Activated CD4-positive, alpha-beta T cell treated with anti-CD3 and anti-CD28 coated beads, Interleukin-2, amount 10 ng/mL, durations not matched to agents 24 days and 14 days (primary cell): Measurements from ENCODE around the gene ZNF81. TPM values are rescaled to one million over a fixed set of nuclear protein-coding genes. Genes with fewer than 3 reads are reported as not detected.

ENCODE experiments used
- total RNA-seq: library from RNA; stranded (reverse); gene quantifications from 2 replicates; pipeline ENCODE4 v1.2.3, GENCODE V29; 2022

The ZNF81 gene
- total RNA-seq, 1 donor from 2014 or later: 9.0 TPM

Other genes starting within 250 kb of the ZNF81 start
- 0.49 and 0.54 TPM in 2 replicates for gene SYN1, start 217.0 kb upstream of the ZNF81 start, total RNA-seq
- gene CFP, start 207.0 kb upstream of the ZNF81 start, total RNA-seq: 4.0 and 4.4 TPM in 2 replicates
- gene ELK1, start 186.3 kb upstream of the ZNF81 start, total RNA-seq: 104 and 112 TPM in 2 replicates
- gene UXT, start 177.7 kb upstream of the ZNF81 start, total RNA-seq: 174 and 194 TPM in 2 replicates
- gene ZNF182, start 167.1 kb downstream of the ZNF81 start, total RNA-seq: 5.6 and 5.7 TPM in 2 replicates
- not detected in 2 replicates for gene SPACA5, start 170.1 kb downstream of the ZNF81 start, total RNA-seq
- gene ZNF630, start 234.7 kb downstream of the ZNF81 start, total RNA-seq: 0.19 and 0.33 TPM in 2 replicates